Inflammatory macrophage treated with lipopolysaccharide for 1 hour (primary cell): ENCODE results near the gene ABHD8.
"Not testable (repeated sequence)": the region's sequence is repeated elsewhere in the genome, so short reads cannot be mapped to it uniquely, and the experiment has no call there.

ENCODE experiments used
- DNase-seq, 2 donors: peaks; one replicate each; pipeline ENCODE4 v3.0.0-alpha.2; 2020 to 2022

The ABHD8 gene

GRCh38 chr19:17320435-17320834 is 17.2 kb upstream of the ABHD8 start:
- no peak for DNase-seq

DNA sequence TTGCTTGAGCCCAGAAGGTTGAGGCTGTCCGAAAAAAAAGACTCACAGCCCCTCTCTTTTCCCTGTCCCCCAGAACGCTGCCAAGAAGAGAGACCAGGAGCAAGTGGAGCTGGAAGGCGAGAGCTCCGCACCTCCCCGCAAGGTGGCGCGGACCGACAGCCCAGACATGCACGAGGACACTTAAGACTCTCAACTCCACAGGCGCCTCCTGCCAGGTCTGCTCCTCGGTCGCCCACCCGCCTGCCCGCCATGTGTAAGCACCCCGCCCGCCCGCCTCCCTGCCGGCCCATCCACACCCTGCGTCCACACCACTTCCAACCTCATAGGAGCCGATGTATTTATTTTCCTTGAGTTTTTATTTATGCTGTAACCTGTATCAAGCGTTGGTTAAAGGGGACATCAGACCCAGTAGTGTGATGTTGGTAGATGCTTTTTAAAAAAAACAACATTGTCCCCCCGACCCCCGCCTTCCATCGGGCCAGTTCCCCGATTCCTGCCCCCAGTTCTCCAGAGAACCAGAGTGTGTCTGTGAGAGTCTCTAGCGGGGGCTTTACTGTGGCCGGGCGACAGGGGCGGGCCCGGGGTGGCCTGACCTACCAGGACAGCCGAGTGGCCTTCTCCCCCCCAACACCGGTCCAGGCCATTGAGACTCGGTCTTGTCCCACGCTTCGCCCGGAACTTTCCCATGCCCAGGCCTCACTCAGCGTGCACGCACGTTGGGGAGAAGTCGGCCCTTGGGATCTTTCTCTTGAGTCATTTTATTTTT is 16.4 kb upstream of the ABHD8 start:
- DNase-seq = no peak

DNA sequence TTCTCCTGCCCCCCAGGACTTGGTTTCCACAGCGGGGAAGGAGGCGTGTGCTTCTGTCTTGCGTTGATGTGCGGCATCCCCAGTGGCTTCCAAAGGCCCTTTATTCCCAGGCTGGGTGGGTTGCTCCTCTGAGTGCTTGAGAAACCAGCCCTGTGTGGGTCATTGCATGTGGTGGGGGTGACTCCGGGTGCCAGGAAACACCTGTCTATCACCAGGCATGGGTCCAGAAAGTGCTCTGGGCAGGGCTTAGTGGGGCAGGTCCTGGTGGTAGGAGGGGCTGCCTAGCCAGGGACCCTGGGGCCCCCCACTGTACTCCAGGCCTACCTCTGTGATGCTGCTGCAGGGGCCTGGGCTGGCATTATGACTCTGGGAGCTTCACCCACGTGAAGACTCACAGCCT is 15.7 kb upstream of the ABHD8 start:
- no peak for DNase-seq

DNA sequence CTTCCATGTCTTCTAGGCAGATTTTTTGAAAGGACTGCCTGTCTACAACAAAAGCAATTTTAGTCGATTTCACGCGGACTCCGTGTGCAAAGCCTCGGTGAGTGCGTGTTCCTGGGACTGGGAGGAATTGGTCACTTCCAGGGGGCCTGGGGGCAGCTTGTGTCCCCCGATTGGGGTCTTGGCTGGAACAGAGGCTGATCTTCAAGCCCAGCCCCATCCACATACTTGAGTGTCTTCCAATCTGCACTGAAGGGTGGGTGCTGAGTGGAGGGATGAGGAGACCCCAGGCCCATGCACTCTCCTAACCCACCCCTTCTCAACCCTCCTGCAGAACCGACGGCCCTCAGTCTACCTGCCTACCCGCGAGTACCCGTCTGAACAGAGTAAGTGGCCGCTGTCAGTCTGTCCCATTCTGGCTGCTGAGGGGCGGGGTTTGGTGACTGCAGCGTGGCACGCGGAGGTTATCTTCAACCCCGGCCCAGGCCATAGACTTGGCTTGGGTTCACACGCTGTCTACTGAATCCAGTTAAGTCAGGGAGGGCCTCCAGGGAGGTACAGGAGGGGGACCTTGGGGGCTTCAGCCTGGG is 10.9 kb upstream of the ABHD8 start:
- no peak for DNase-seq

- DNase-seq = no peak
These were observed 9.2 kb upstream of the ABHD8 start for GRCh38 chr19:17312189-17313113.

DNA sequence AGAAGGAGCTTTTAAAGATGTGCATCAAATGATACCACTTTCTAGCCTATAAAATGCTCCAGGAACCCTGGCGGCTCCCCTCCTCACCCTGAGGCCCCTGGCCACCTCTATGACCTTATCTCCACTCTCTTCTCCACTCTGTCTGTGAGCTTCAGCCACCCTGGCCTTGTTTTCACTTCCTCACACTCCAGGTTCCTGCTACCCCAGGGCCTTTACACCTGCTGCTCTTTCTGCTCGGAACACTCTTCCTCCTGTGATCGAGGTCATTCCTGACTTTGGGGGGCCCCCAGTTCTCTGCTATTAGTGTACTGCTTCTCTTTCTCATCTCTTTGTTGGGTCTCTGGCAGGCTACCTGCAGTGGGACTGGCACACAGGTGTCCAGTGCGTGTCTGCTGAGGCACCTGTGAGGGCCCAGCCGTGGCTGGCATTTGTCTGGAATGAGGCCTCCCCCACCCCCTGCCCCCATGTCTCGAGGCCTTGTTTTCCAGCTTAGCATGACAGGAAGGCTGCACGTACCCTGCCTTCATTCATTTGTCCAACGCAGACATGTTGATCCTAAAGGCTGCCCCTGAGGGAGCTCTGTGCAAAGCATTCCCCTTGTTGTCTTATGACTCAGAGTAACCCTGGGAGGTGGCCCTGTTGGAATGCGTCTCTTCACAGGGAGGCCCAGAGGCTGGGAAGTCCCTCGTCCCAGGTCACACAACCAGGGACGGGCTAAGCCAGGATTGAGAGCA is 8.4 kb upstream of the ABHD8 start:
- DNase-seq = no peak

- DNase-seq = no peak
These were observed 6.8 kb upstream of the ABHD8 start for GRCh38 chr19:17309965-17310461.

- DNase-seq = peak; percentile 99 to 100
These were observed 6.2 kb upstream of the ABHD8 start, which contains the start of gene DDA1 for GRCh38 chr19:17309198-17309964. Gene DDA1, plus strand, starts transcription at chr19:17309563. Its CDS starts 92 bp downstream, at chr19:17309655.

DNA sequence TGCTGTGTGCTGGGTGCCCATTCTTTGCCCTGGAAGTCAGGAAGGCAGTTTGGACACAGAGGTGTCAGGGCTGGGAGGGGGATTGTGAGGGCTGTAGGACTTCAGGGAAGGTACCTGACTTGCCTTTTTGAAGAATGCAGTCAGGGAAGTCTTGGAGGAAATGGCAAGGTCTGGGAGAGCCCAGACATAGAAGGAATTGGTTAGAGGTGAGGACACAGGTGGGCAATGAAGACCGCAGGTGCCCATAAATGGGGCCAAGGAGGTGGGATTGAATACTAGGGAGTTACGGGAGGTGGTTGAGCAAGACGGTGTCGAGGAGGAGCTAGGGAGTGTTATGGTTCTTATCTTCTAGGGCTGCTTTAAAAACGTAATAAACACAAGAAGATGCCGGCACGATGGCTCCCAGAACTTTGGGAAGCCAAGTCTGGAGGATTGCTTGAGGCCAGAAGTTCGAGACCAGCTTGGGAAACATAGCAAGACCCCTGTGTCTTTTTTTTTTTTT is 4.7 kb upstream of the ABHD8 start:
- no peak for DNase-seq

GRCh38 chr19:17306285-17306714 is 3.1 kb upstream of the ABHD8 start:
- no peak for DNase-seq

GRCh38 chr19:17305517-17306284 is 2.5 kb upstream of the ABHD8 start, which contains the start of gene MRPL34:
Gene MRPL34, plus strand, starts transcription at chr19:17305872. Its CDS starts 21 bp downstream, at chr19:17305893.
- DNase-seq = peak; percentile 95 to 97

DNA sequence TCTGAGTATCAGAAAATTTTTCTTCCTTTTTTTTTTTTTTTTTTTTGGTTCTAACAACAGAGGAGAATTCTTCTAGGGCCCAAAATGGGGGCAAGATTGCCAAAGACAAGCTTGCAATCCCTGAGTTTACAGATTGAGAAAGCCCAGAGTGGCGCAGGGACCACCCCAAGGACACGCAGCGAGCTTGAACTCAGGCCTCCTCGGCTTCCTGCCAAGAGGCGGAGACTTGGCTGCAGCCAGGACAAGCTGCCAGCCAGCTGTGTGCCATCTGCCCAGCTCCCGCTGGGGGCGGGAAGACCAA is 1.9 kb upstream of the ABHD8 start:
- no peak for DNase-seq

DNA sequence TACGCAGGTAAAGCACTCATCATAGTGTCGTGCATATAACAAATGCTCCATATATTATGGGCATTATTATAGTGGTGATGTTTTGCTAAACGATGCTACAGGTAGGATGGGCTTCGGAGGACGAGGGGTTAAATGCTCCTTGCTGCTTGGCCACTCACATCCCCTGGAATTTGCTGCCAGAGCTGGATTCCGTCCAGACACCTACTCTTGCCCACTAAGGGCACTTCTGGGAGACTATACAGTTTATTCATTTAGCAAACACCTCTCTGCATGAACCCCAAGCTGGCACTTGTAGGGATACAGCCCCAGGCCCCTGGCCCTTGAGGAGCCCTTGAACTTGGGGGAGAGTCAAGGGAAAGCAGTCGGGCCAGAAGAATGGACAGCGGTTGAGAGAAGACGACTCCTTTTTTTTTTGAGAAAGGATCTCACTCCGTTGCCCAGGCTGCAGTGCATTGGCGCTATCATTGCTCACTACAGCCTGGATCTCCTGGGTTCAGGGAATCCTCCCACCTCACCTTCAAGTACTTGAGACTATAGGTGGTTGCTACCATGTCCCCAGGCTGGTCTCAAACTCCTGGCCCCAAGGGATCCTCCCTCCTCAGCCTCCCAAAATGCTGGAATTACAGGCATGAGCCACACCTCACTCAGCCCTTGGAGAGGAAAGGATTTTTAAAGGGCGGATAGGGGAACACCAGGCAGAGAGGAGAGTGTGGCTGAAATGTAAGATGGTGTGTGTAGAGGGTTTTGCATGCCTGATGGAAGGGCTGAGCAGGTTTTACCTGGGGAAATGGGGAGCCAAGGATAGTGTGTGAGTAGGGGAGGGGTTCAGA is 1.4 kb upstream of the ABHD8 start:
- DNase-seq = no peak

DNA sequence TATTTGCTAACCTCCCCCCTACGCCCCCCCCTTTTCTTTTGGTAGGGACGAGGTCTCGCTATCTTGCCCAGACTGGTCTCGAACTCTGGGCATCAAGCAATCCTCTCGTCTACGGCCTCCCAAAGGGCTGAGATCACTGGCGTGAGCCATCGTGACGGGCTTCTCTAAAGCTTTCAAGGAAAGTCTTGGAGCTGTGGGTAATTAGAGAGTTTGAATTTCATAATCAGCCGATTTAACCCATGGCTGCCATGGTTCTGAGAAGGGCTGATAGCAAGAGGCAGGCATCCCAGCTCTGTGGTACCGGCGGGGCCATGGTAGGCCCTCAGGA is 679 bp upstream of the ABHD8 start:
- no peak for DNase-seq

DNA sequence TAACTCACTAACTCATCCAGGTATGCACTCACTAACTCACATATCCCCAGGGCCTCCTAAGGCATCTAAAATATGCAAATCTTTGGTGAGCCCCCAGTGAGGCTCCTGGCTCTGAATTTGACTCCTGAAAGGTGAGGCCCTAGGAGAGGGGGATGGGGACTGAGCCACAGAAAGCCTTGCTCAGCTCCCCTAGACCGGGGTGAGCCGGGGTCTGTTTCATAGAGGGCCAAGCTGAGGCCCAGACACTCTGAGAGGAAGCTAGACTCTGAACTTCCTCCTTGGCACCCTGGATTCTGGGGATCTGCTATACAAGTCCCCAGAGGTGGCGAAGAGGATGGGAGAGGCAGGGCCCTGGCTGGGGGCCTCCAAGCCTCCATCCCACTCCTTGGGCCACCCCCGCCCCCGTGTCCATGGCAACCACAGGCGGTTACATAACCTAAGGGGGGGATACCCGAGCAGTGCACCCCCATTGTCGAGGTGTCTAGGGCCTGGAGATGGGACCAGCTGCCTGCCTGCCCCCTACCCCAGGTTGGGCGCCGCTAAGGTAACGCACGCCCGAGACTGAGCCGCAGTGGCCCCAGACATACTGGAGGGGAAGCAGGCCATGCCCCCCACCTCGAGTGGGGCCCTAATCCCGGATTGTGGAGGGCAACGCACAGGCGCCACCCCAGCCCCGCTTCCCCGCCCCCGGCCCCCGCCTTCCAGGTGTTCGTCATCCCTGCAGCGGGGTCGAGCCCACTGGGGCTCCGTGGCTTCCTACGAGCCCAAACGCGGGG is 646 bp downstream of the ABHD8 start:
- DNase-seq = peak; percentile 42 to 48

- DNase-seq = no peak
These were observed 2.1 kb downstream of the ABHD8 start for GRCh38 chr19:17300992-17301619.

DNA sequence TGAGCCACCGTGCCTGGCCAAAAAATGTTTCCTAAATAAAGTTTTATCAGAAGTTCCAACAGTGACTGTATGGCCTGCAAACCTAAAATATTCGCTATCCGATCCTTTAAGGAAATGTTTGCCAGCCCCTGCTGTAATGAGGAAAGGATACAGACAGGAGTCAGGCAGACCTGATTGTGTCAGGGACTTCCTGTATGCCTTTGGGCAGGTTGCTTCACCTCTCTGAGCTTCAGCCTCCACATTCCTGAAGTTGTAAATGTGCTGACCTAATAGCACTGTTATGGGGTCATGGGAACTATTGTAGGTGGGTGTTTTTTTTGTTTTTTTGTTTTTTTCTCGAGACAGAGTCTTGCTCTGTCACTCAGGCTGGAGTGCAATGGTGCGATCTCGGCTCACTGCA is 6.2 kb downstream of the ABHD8 start:
- DNase-seq = no peak

GRCh38 chr19:17296273-17296672 is 7.0 kb downstream of the ABHD8 start:
- no peak for DNase-seq

DNA sequence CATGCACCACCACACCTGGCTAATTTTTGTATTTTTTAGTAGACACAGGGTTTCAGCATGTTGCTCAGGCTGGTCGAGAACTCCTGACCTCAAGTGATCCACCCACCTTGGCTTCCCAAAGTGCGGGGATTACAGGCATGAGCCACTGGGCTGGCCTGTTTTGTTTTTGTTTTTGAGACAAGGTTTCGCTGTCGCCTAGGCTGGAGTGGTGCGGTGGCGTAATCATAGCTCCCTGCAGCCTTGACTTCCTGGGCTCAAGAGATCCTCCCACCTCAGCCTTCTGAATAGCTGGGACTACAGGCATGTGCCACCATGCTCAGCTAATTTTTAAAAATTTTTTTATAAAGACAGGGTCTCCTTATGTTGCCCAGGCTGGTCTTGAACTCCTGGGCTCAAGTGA is 7.7 kb downstream of the ABHD8 start:
- DNase-seq = not testable (repeated sequence)
